Stimulated activated CD4-positive, alpha-beta T cell treated with anti-CD3 and anti-CD28 coated beads, Interleukin-2, amount 100 ng/mL, for 4 hours (primary cell): ENCODE data around the gene CCDC27.

ENCODE experiments used
- DNase-seq: peaks from one replicate; pipeline ENCODE4 v3.0.0-alpha.2; 2020; ENCODE audit warnings: low read depth

CCDC27 gene

DNA sequence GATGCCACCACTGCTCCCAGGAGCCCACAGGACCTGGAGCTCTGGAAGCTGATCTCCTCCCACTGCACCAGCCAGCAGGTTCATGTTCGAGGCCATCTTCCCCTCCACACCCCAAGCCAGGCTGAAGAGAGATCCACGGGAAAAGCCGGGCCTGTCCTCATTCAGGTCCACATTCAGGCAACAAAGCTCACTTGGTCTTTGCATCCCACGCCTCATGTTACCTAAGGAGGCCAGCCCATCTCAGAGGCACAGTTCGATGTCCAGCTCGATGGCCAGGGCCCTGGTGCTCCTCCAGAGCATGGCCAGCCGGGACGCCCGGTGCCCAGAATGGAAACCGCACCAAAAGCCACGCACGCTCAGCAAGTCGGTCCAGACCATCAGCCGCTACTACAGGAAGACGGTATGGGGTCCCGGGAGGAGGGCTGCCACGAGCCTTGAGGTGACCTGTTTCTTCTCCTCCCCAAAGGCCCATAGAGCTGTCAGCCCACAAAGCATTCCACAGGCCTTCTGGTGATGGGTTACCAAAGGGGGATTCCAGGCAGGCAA is at the start of gene CCDC27:
Gene CCDC27, plus strand, starts transcription at position 51 of the 546 bp plus-strand sequence. Its CDS starts 32 bp downstream, at position 83.
- no peak for DNase-seq

DNA sequence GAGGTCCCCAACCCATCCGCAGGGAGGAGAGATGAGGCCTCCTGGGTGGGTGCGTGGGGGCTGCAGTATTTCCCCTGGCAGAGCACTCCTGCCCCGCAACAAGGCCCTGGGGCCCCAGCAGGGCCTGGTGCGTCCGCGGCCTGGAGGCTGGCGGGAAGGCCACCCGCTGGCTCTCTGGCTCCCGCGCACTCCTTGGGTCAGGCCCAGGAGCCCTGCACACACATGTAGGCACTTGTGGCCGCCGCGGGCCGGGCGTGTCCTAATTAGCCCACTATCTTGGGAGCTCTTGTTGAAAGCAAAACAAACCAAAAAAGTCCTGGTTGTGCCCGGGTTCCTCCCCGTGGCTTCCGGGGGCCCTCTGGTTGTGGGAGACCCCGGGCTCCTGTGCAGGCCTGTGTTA is 49.7 kb upstream of the CCDC27 start:
- no peak for DNase-seq

DNA sequence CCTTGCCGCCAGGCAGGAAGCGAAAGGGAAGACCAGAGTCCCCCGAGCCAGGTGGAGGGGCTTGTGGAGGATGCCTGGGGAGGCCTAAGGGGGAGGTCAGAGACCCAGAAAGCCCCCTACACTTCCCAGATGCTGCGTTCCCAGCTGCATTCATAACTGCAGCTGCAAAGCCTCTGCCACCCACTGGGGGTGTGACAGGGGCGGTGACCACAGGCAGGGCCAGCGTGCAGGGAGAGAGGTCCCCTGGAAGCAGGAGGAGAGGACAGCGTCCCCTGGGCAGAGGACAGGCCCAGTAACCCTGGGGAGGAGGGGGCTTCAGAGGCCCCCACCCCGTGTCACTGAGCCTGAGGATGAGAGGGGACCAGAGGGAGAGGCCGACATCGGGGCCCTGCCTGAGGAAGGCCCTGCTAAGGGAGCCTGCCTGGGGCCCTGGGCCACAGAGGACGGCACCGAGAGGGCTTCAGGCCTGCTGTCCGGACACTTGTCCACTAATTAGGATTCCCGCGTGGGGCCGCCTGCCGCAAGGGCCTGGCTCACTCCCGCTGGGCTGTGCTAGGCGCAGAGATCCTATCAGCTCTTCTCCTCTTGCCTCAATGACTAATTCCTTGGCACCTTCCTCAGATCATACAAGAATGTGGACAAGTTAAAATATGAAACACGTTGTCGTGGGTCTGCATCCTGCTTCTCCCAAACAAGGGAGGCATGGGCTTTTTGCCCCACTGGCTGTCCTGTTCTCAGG is 49.1 kb upstream of the CCDC27 start:
- DNase-seq = no peak

DNA sequence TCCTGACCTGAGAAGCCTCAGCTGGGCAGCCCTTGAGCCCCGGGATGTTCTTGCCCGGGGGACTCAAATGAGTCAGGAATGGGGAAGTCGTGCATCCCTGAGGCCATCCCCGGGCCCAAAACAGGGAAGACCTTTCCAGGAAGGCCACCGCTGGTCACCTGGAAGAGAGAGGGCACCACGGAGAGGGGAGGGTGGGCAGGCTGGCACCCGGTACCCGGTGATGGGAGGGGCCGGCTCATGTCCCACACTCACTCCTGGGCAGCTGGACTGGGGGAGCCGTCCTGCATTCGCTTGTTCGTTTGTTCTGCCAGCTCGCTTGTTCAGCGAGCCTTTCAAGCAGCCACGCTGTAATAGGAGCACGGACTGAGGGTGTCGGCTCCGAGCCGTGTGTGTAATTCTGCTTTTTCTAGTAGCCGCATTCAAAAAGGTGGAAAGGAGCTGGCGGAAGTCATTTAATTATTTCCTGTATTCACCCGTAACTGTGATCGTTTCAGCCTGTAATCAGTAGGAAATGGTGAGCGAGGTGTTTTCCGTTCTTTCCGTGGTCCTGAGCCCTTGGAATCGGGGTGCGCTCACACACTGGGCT is 48.4 kb upstream of the CCDC27 start:
- no peak for DNase-seq

DNA sequence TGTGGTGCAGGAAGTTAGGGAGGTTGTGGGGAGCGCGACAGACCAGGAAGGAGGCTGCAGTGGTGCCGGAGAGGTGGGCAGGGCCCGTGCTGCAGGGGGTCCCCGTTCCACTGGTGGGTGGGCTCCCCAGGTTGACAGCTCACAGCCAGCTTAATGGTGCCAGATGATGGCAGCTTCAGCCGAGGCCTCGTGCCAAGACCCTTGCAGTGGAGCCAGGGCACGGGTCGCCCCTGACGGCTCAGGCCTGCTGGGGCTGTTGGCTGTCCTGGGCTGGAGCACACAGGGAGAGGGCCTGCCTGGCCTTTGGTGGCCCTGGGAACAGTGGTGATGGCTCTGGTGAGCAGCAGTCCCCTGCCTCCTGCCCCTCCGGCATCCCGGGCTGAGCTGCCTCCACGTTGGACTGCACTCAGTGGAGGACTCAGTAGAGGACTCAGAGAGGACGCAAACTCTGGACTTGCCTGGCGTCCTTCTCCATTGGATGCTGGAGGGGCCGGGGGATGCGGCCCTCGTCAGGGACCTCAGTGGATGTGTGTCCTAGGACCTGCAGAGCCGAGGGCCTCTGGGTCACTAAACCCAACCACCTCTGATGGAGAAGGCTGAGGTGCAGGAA is 46.8 kb upstream of the CCDC27 start:
- no peak for DNase-seq

DNA sequence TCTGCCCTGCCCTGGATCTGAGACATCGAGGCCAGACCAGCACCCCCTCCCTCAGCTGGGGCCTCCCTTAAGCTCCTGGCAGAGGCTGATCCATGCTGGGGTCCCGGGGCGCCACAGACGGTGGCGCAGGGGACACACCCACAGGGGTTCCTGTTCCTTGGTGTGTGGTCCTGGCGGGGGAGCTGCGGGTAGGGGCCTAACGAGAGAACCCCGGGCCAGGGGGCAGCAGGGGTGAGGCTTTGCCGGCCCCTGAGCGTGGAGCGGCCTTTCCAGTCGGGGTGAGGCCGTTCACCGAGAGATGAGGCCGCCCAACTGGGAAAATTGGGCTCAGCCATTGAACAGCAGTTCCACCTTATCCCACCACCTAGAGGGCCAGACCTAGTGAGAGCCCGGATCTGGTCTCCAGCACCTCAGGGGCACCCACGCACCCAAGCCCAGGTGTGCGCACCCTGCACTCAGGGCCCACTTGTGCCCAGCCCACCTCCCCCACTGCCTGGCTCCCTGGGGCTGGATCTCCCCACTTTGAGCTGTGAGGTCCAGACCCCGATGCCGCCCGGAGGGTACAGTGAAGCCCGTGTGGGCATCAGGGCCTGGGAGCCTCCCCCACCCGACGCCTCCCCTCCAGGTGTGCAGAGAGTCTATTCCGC is 45.5 kb upstream of the CCDC27 start:
- DNase-seq = no peak

DNA sequence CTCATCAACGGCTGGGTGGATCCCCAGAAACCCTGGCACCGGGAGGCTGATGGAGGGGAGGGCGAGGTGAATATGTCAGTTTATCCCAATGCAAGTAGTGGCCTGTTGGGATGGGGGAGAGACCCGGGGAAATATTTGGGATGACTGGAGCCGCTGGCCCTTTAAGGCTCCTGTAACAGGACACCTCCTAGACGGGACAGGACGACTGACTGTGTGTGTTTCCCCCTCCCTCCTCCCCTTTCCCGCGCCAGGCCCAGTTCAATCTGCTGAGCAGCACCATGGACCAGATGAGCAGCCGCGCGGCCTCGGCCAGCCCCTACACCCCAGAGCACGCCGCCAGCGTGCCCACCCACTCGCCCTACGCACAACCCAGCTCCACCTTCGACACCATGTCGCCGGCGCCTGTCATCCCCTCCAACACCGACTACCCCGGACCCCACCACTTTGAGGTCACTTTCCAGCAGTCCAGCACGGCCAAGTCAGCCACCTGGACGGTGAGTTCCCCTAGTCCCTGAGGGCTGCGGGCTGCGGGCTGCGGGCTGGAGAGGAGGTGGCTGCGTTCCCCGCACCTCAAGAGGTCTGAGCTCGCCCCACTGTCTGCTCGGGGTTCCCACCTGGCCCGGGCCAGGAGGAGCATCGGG is 44.8 kb upstream of the CCDC27 start:
- no peak for DNase-seq

DNA sequence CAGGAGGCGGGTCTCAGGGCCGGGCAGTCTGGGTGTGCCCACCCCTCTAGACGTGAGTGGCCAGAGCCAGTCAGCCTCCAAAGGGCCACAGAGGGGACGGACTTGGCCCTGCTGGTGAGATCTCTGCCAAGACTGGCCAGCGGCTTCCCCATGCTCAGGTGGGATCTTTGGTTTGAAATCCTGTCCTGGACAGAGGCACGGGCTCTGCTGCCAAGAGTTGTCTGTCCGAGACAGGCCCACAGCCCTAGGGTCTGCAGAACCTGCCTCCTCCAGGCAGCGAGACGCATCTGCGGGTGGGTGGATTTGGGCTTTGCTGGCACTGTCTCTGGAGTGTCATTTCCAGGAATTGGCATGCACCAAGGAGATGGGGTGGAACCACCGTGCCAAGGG is 44.3 kb upstream of the CCDC27 start:
- DNase-seq = no peak

DNA sequence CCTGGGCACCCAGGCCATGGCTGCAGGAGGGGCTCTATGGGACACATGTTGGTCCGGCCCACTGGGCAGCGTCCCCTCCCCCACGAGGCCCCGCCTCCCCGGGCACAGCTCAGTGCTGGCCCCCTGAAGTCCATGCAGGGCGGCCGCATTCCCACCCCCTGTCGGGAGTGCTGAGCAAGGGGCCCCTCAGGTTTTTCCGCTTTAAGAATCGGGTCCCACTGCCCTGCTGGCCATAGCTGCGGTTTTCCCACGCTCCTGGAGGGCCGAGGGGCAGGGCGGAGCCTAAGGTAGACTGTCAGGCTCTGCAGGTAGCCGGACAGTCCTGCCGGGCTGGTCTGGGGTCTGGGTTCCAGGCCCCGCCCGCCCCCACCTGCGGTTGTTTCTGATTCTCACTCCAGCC is 43.5 kb upstream of the CCDC27 start:
- DNase-seq = no peak

DNA sequence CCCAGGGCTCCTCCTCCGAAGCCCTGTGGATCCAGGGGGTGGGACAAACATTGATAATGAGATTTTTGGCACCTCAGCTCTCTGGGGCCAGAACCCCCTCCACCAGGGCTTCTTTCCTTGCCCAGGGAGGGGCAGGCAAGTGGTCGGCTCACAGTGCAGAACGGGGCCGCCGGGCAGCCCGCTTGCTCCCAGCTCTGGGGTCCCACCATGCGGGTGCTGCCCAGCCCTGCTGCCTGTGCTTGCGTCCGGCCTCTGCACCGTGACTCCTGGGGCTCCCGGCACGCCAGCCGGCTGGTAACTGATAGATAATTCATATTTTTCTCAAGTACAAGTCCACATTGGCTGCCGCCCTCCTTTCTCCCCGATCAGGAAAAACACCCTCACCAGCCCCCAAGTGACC is 42.0 kb upstream of the CCDC27 start:
- DNase-seq = no peak

DNA sequence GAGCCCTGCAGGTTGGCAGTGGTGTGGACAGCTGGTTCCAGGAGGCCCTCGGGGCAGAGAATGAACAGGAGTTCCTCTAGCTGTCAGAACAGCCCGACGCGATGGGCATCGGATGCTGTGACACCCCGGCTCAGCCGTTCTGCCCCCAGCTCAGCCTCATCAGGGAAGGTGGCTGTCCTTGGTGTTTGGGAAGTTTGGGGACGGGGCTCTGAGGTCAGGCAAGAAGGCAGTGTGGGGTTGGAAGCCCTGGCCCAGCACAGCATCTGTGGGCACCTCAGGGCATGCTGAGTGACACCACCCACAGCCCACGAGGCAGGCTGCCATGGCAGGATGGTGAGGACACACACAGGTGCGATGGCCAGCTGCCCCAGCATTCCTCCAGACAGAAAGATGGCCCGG is 40.9 kb upstream of the CCDC27 start:
- no peak for DNase-seq

DNA sequence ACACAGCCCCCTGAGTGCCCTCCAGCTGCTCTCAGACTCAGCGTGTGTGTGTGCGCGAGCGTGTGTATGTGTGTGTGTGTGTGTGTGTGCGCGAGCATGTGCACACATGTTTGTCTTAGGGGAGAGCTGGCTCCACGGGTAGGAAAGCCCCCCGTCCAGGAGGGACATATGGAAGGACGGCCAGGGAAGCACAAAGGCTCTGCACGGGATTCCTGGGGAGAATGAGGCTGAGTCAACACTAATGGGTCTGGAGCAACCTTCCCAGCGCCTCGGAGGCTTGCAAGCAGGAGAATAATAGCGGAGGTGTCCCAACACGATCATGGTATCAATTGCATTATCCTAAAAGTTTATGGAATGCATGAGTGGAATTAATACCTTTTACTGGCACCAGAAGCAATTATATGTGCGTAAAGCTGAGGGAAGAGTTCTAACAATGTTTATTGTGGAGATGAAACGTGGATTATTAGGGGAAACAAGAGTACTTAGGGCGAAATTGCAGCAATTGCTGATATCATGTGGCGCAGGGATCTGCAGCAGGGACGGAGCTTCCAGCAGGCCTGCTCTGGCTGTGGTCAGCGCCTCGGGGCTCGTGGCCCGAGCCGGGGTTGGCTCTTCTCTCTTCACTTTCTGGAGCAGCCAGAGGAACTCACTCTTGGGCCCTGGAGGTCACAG is 40.3 kb upstream of the CCDC27 start:
- DNase-seq = no peak

DNA sequence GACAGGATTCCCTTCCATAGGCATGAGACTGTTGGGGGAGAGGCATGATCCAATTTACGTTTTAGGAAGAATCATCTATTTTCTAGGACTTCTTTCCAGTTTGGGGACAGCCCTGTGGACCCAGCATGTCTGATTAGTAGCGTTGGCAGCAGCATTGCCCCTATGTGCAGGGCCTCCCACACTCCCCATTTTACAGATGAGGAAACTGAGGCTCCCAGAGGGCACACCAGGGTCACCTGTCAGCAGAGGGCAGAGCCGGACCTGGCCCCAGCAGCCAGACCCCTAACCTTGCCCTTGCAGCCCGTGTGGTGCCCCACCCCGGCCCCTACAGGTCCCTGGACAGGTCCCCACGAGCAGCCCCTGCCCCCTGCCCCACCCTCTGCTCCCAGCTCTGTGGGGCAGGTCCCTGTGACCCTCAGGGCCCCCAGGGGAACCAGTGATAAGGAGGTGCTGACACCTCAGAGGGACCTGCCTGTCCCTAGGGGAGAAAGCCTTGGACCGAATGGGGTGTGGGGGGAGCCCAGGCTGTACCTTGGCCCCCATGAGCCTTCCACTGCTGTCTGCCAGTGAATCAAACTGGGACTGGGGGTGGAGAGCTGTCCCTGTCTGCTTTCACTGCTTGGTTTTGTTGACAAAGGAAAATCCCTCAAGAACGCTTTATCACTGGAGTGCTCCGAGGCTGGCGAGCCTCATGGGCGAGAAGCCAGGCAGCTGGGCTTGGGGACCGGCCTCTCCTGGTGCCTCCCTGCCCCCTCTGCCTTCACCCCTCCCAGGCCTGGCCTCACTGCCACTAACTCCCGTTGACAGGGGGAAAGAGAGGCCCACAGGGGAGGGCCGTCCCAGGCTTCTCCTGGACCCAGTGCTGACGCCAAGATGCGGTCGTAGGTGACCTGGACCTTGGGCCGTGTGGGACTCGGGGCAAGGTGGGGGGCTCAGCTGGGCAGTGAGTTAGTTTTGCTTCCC is 39.4 kb upstream of the CCDC27 start:
- no peak for DNase-seq

DNA sequence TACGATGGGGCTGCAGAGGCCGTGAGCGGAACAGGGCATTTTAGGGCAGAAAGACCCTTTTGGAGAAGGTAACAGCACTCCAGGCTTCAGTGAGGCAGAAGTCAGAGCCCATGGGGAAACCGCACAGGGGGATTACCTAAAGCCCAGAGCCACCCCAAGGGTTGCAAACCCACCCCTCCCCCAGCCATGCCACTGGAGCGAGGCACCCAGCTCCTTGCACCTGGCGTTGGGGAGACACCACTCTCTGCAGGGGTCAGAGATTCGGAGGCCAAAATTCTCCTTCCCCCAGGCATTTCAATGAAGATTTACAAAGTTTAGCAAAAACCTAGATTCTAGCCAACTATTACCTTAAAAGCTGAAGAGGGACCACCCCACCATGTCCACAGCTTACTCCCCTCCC is 38.4 kb upstream of the CCDC27 start:
- DNase-seq = no peak

DNA sequence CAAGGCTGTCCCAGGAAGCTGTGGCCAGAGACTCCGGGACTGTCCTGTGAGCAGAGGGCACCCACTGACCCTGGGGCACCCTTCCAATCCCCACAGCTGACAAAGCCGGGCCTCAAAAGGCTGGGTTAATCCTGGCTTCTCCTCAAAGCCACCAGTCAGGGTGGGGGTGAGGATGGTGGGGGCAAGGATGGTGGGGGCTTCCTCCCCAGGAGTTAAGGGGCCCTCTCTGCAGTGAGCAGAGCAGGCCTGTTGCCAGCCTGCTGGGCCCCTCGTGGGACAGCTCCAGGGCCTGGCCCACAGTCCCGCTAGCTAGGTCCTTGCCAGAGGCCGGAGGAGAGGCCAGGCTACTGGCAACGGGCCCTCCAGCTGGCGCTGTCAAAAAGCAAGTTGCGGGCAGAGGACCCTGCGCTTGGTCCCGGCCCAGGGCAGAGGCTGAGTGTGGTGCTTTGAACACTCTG is 37.9 kb upstream of the CCDC27 start:
- no peak for DNase-seq

DNA sequence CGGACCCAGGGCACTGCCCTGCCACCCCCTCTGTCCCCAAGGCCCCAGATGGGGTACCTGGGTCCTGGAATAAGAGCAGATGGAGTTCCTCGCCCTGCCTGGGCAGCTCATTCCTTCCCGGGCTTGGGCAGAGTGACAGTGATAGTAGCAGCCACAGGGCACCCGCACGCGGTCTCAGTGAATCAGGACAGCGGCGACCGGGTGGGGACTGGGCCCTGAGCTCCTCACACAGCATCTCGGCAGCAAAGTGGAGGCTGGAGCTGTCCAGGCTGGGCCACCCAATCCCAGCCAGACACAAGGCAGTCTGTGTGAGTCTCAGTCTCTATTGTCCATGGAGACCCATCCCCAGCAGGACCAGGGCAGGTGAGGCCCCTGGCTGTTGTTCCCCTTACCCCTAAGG is 37.4 kb upstream of the CCDC27 start:
- no peak for DNase-seq

DNA sequence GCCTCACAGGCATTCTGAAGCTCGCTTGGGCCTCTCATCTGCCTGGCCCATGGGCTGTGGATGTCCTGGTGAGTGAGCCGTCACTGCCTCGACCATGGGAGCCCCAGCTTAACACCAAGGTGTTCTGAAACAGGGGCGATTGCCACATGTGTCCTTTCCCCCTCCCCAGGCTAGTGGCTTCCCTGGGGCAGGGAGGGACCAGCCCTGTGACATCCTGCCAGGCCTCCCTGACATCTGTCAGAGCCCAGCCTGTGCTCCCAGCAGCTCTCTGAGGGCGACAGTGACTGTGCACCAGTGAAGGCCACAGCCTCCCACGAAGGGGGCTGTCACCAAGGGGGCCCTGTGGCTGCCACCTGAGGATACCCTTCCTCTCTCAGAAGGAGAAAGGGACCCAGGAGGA is 35.9 kb upstream of the CCDC27 start:
- no peak for DNase-seq

DNA sequence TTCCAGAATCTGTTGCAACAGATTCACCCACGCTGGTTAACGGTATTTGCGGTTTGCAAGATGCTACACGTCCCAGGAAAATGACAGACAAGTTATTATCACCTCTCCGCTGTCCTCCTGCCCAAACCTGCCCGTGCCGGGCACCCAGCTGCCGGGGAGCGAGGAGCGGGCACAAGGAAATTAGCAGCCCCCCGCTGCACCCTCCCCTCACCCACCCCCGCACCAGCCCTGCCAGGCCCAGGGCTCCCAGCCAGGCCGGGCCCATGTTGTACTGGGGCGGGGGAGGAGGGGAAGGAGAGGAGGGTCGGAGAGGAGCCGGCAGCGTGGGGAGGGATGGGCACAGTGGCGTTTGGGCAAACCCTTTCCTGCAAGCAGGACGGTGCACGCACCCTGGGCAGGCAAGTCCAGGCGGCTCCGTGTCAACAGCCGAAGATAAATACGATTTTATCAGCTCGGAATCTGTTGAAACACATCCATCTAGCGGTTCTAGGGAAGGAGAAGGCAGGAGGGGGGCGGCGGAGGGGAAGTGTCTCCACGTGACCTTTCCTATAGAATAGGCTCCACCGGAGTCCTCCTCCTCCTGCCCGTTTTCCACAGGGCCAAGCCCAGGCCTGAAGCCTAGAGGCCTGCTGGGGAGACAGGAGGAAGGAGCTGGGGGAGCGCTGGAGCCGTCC is 35.1 kb upstream of the CCDC27 start:
- DNase-seq = no peak

DNA sequence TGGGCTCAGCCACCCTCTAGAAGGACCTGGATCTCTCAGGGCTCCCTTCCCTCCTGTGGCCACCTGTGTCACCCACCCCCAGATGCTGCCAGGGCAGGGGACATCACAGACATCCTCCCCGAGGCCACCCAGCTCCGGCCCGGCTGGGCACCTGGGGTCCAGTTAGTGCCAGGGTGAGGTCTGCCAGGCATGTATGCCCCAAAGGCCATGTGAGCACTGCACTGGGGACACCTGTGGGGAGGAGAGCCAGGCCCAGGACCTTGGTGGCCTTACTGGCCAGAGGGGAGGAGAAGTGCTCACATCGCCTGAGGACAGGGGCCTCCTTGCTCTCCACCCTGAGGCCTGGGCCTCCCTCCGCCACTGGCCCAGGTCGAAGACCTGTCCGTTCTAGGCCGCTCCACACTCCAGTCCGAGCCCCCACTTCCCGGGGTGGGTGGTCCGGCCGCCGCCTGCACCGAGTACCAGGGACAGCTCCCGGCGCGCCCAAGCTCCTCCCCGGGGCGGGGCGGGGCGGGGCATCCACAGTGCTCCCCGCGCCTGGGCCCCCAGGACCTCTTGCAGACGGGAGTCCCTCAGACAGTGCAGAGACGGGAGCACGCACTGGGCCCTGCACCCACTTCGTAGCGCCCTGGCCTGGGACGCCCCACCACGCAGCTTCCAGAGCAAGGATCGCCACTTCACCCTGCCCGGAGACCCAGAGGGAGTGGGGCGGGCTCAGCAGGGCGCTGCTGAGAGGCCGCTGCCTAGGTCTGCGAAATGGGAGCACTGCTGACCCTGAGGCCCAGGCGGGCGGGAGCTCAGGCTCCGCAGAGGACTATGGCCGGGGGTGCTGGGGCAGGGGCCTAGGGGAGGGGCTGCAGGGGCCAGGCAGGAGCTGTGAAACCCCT is 34.3 kb upstream of the CCDC27 start:
- DNase-seq = no peak
